HepG2 (cell line): Measurements from ENCODE around the gene LRRC28. TPM values are rescaled to one million over a fixed set of nuclear protein-coding genes. Genes with fewer than 3 reads are reported as not detected.

Source experiments
- ARNT ChIP-seq: fragments of 450-650 bp; IDR thresholded peaks from 2 replicates; pipeline ENCODE4 v1.6.1; 2017
- EZH2 ChIP-seq: conservative IDR thresholded peaks from 2 replicates; pipeline ENCODE4 v1.6.1; 2012; ENCODE audit warnings: mild to moderate bottlenecking, low read depth, low read length, moderate library complexity
- GTF2F1 ChIP-seq: fragments of 150-350 bp; IDR thresholded peaks from 2 replicates; pipeline ENCODE4 v1.6.1; 2014; ENCODE audit warnings: low read length
- PRDM4 ChIP-seq: sonication (generic); formaldehyde crosslinking; IDR thresholded peaks from 2 replicates; pipeline ENCODE4 v1.9.0; 2021; ENCODE audit warnings: missing genetic modification reagents, borderline replicate concordance
- RELA ChIP-seq: sonication (generic); formaldehyde crosslinking; IDR thresholded peaks from 2 replicates; pipeline ENCODE4 v1.4.0; 2020; ENCODE audit warnings: missing genetic modification reagents
- RXRB ChIP-seq: IDR thresholded peaks from 2 replicates; pipeline ENCODE4 v1.6.1; 2016; ENCODE audit warnings: borderline replicate concordance, missing genetic modification reagents, missing compliant biosample characterization
- SSRP1 ChIP-seq: IDR thresholded peaks from 2 replicates; pipeline ENCODE4 v1.6.1; 2016; ENCODE audit warnings: control low read depth
- ZBTB3 ChIP-seq: sonication (generic); formaldehyde crosslinking; IDR thresholded peaks from 2 replicates; pipeline ENCODE4 v1.4.0; 2020; ENCODE audit warnings: low read depth, mild to moderate bottlenecking, moderate library complexity, missing genetic modification reagents, borderline replicate concordance
- ZBTB4 ChIP-seq: sonication (generic); formaldehyde crosslinking; IDR thresholded peaks from 2 replicates; pipeline ENCODE4 v1.4.0; 2020; ENCODE audit warnings: missing genetic modification reagents, mild to moderate bottlenecking, borderline replicate concordance
- ZNF292 ChIP-seq: sonication (generic); formaldehyde crosslinking; IDR thresholded peaks from 2 replicates; pipeline ENCODE4 v1.8.1; 2022; ENCODE audit warnings: mild to moderate bottlenecking, low read depth, missing genetic modification reagents, borderline replicate concordance
- ZNF343 ChIP-seq: sonication (generic); formaldehyde crosslinking; IDR thresholded peaks from 2 replicates; pipeline ENCODE4 v1.4.0; 2020; ENCODE audit warnings: mild to moderate bottlenecking, missing genetic modification reagents
- ZNF496 ChIP-seq: sonication (generic); formaldehyde crosslinking; IDR thresholded peaks from 2 replicates; pipeline ENCODE4 v1.8.1; 2023; ENCODE audit warnings: mild to moderate bottlenecking, moderate library complexity, missing genetic modification reagents; ENCODE audit not compliant: insufficient replicate concordance
- ZNF644 ChIP-seq: IDR thresholded peaks from 2 replicates; pipeline ENCODE4 v1.6.1; 2016; ENCODE audit warnings: low read depth
- ZNF687 ChIP-seq: sonication (generic); formaldehyde crosslinking; IDR thresholded peaks from 2 replicates; pipeline ENCODE4 v1.5.1; 2020; ENCODE audit warnings: mild to moderate bottlenecking, missing genetic modification reagents, moderate library complexity
- ZNF777 ChIP-seq: sonication (generic); formaldehyde crosslinking; IDR thresholded peaks from 2 replicates; pipeline ENCODE4 v1.4.0; 2020; ENCODE audit warnings: missing genetic modification reagents
- polyA plus RNA-seq, 8 experiments: library from polyadenylated mRNA; depleted of rRNA in 3 of 8; stranded (reverse) in 7 of 8; unstranded in 1 of 8; fragments of >200 nt; fragmentation: Illumina TruSeq in 4 of 8; extraction: Trizol in 4 of 8; gene quantifications; 2 replicates each; pipeline versions ENCODE4 v1.2.1 to v1.2.3, GENCODE V29; 2011 to 2016; ENCODE audit warnings: low read depth in 4 of 8, missing spikeins in 1 of 8, mixed read lengths in 1 of 8; ENCODE audit not compliant: insufficient read depth in 1 of 8
- total RNA-seq, 5 experiments: library from RNA; depleted of rRNA; stranded (reverse); fragments of >200 nt; fragmentation: Illumina TruSeq; extraction: Trizol; gene quantifications; 2 replicates each; pipeline ENCODE4 v1.2.3, GENCODE V29; 2016; ENCODE audit warnings: low read depth in 1 of 5
- TF ChIP-seq, protein P1 (sequence below): sonication (generic); formaldehyde crosslinking; IDR thresholded peaks from 2 replicates; pipeline ENCODE4 v1.9.0; 2022; ENCODE audit warnings: low read depth, missing genetic modification reagents
- TF ChIP-seq, protein P2 (sequence below): sonication (generic); formaldehyde crosslinking; IDR thresholded peaks from 2 replicates; pipeline ENCODE4 v1.5.0; 2020; ENCODE audit warnings: missing genetic modification reagents

Gene LRRC28
- total and polyA plus RNA-seq, 2 of the 13 experiments (the other 11 are each of a cell fraction or from before 2014, with no cell fraction given), result 17.5 to 21.3 TPM

GRCh38 chr15:99385005-99385669 is 133.9 kb downstream of the LRRC28 start (continued):
- TF ChIP-seq EZH2, result no peak
- TF ChIP-seq PRDM4 (CRISPR knock-in tag), result no peak
- no peak for TF ChIP-seq ZNF496 (CRISPR knock-in tag)
- TF ChIP-seq, protein P1, sequence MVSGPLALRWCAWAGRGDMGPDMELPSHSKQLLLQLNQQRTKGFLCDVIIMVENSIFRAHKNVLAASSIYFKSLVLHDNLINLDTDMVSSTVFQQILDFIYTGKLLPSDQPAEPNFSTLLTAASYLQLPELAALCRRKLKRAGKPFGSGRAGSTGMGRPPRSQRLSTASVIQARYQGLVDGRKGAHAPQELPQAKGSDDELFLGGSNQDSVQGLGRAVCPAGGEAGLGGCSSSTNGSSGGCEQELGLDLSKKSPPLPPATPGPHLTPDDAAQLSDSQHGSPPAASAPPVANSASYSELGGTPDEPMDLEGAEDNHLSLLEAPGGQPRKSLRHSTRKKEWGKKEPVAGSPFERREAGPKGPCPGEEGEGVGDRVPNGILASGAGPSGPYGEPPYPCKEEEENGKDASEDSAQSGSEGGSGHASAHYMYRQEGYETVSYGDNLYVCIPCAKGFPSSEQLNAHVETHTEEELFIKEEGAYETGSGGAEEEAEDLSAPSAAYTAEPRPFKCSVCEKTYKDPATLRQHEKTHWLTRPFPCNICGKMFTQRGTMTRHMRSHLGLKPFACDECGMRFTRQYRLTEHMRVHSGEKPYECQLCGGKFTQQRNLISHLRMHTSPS (CRISPR knock-in tag), result no peak
- no peak for TF ChIP-seq SSRP1 (CRISPR knock-in tag)
- TF ChIP-seq, protein P2, sequence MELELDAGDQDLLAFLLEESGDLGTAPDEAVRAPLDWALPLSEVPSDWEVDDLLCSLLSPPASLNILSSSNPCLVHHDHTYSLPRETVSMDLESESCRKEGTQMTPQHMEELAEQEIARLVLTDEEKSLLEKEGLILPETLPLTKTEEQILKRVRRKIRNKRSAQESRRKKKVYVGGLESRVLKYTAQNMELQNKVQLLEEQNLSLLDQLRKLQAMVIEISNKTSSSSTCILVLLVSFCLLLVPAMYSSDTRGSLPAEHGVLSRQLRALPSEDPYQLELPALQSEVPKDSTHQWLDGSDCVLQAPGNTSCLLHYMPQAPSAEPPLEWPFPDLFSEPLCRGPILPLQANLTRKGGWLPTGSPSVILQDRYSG, result no peak
- TF ChIP-seq GTF2F1, result no peak
- TF ChIP-seq ZBTB4 (CRISPR knock-in tag), result no peak
- TF ChIP-seq RELA (CRISPR knock-in tag), result no peak
- no peak for TF ChIP-seq ARNT
- 0 out of 2 replicates have a peak, but pooled peaks have one; percentile 7 for TF ChIP-seq ZNF777
- TF ChIP-seq ZBTB3, result no peak
- TF ChIP-seq RXRB, result peak; percentile 78
- 0 out of 2 replicates have a peak, but pooled peaks have one; percentile 30 for TF ChIP-seq ZNF644 (CRISPR knock-in tag)
- no peak for TF ChIP-seq ZNF292 (CRISPR knock-in tag)
- TF ChIP-seq ZNF343 (CRISPR knock-in tag), result no peak
- TF ChIP-seq ZNF687 (CRISPR knock-in tag), result peak; percentile 43
